ENCODE measurements around the gene LTB4R.

The LTB4R gene

DNA sequence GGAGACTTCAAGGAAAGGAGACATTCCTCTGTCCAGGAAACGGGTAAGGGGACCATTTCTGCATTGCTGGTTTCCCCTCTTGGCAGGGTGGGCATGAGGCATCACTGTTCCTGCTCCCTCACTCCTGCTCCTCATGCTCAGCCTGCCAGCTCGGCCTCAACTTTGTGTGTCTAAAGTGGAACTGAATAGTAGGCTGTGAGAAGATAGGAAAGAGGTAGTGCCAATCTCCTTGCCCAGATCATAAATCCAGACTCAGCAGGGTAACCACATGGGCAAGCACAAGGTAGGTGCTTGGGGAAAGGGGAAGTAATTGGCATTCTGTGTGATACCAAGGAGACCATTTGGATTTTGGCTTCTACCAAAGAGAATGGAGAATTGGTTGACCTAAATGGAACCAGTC, 2.6 kb downstream of the LTB4R start:
- H3K27ac ChIP-seq: no peak overlapping the region
- TF ChIP-seq, protein P1, sequence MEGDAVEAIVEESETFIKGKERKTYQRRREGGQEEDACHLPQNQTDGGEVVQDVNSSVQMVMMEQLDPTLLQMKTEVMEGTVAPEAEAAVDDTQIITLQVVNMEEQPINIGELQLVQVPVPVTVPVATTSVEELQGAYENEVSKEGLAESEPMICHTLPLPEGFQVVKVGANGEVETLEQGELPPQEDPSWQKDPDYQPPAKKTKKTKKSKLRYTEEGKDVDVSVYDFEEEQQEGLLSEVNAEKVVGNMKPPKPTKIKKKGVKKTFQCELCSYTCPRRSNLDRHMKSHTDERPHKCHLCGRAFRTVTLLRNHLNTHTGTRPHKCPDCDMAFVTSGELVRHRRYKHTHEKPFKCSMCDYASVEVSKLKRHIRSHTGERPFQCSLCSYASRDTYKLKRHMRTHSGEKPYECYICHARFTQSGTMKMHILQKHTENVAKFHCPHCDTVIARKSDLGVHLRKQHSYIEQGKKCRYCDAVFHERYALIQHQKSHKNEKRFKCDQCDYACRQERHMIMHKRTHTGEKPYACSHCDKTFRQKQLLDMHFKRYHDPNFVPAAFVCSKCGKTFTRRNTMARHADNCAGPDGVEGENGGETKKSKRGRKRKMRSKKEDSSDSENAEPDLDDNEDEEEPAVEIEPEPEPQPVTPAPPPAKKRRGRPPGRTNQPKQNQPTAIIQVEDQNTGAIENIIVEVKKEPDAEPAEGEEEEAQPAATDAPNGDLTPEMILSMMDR (conservative IDR thresholded peaks at IDR 0.05): no peak
- TF ChIP-seq ZFX (IDR thresholded peaks at IDR 0.05): no peak

DNA sequence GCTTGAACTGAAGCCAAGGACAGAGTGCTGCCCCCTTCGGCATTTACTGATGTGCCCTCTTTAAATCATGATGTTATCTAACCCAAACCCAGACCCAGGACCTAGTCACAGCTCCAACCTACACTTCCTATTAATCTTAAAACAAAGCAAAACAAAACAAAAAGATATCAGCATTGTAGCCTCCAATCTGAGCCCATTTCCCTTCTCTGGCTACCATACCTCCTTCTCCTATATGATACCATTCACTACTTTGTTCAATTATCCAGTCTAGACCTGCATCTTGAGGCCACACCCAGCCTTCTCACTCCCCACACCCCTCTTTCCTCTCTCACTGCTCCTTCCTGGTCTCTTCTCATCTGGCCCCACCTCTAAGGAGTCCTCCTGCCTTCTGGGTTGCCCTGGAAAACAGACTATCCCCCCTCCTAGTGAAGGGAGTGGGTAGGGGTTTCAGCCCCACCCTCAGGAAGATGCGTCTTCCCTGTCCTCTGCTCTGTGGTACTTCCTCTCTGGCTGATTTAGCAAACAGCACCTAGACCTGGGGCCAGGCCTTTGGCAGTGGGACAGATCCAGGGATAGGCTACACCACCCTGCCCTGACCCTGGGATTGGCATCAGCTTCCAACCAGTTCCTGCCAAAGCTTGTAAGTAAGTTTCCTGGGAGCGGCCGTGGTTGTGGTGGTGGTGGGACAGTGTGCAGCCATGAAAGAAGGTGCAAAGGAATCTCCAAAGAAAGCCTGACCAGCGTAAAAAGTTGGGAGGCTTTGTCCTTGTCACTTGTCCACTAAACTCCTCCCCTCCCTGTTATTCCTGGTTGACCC, 3.3 kb downstream of the LTB4R start:
- TF ChIP-seq, protein P1 (conservative IDR thresholded peaks at IDR 0.05): no peak
- TF ChIP-seq ZFX (IDR thresholded peaks at IDR 0.05): no peak
- H3K27ac ChIP-seq: no peak overlapping the region

DNA sequence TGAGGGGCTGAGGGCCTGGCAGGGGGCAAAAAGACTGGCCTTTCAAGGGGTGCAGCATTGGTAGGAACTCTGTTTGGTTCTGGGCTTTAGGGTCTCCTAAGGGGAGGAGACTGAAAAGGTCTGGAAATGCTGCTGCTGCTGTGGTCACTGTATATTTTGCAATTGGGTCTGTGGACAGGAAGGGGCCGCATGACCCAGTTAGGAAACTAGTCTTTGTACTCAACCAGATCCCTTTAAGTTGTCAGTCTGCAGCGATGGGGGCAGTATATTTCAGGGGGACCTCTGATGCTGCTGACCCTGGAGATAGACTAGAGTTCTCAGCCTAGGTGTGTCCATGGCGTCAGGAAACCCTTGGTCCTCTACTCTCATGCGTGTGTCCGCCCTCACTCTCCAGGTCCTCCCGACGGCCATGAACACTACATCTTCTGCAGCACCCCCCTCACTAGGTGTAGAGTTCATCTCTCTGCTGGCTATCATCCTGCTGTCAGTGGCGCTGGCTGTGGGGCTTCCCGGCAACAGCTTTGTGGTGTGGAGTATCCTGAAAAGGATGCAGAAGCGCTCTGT, 4.0 kb downstream of the LTB4R start:
- H3K27ac ChIP-seq: no peak overlapping the region
- TF ChIP-seq, protein P1 (conservative IDR thresholded peaks at IDR 0.05): no peak
- TF ChIP-seq ZFX (IDR thresholded peaks at IDR 0.05): no peak

DNA sequence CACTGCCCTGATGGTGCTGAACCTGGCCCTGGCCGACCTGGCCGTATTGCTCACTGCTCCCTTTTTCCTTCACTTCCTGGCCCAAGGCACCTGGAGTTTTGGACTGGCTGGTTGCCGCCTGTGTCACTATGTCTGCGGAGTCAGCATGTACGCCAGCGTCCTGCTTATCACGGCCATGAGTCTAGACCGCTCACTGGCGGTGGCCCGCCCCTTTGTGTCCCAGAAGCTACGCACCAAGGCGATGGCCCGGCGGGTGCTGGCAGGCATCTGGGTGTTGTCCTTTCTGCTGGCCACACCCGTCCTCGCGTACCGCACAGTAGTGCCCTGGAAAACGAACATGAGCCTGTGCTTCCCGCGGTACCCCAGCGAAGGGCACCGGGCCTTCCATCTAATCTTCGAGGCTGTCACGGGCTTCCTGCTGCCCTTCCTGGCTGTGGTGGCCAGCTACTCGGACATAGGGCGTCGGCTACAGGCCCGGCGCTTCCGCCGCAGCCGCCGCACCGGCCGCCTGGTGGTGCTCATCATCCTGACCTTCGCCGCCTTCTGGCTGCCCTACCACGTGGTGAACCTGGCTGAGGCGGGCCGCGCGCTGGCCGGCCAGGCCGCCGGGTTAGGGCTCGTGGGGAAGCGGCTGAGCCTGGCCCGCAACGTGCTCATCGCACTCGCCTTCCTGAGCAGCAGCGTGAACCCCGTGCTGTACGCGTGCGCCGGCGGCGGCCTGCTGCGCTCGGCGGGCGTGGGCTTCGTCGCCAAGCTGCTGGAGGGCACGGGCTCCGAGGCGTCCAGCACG, 4.7 kb downstream of the LTB4R start:
- TF ChIP-seq, protein P1 (conservative IDR thresholded peaks at IDR 0.05): no peak
- TF ChIP-seq ZFX (IDR thresholded peaks at IDR 0.05): no peak
- H3K27ac ChIP-seq: no peak overlapping the region

DNA sequence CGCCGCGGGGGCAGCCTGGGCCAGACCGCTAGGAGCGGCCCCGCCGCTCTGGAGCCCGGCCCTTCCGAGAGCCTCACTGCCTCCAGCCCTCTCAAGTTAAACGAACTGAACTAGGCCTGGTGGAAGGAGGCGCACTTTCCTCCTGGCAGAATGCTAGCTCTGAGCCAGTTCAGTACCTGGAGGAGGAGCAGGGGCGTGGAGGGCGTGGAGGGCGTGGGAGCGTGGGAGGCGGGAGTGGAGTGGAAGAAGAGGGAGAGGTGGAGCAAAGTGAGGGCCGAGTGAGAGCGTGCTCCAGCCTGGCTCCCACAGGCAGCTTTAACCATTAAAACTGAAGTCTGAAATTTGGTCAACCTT, 5.3 kb downstream of the LTB4R start:
- TF ChIP-seq ZFX (IDR thresholded peaks at IDR 0.05): no peak
- TF ChIP-seq, protein P1 (conservative IDR thresholded peaks at IDR 0.05): no peak
- no peak overlapping the region for H3K27ac ChIP-seq

DNA sequence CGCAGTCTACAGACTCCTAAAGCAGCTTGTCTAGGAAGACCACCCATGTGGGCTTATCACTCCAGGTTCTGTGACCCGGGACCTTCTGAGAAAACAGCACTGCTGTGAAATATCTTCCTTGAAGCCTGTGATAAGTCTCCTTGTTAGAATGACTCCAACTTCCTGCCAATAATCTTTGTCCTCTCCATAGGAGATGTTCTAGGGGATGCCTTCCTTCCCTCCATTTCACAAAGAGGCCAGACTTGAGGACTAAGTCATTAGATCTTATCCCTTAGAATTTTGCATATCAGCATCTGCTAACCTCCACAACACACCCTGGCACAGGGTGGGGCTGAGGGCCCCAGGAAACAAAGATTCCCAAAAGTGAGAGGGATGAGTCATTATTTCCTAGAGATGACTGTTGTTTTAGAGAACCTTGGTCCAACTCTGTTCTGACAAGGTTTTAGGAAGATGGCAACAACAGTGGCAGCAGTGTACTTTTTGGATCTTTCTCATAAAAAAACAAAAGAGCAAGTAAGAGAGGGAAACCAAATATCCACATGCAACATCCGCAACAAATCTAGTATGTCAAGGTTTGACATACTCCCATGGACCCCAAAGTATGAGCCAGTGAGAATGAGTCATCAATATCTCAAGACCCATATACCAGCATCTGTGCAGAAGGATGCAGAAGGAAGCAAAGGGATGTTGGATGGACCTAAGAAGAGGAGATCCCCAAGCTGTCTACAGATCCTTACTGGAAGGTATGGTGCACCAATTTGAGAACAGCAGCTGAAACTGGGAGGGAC, 6.0 kb downstream of the LTB4R start:
- TF ChIP-seq, protein P1 (conservative IDR thresholded peaks at IDR 0.05): no peak
- no peak for TF ChIP-seq ZFX (IDR thresholded peaks at IDR 0.05)
- H3K27ac ChIP-seq: no peak overlapping the region

Data from C4-2B (cell line).